NCI-H1092 treated with DMSO at 0.1 percent for 48 hours (cell line): ENCODE data around the gene NFIB.
A peak's percentile ranks its signal among the peaks of the same experiment; 100 is the strongest.

Source experiments
- DNase-seq: peaks from one replicate; lab custom pipeline; 2025; lab: John Stamatoyannopoulos, UW

Gene NFIB

DNA sequence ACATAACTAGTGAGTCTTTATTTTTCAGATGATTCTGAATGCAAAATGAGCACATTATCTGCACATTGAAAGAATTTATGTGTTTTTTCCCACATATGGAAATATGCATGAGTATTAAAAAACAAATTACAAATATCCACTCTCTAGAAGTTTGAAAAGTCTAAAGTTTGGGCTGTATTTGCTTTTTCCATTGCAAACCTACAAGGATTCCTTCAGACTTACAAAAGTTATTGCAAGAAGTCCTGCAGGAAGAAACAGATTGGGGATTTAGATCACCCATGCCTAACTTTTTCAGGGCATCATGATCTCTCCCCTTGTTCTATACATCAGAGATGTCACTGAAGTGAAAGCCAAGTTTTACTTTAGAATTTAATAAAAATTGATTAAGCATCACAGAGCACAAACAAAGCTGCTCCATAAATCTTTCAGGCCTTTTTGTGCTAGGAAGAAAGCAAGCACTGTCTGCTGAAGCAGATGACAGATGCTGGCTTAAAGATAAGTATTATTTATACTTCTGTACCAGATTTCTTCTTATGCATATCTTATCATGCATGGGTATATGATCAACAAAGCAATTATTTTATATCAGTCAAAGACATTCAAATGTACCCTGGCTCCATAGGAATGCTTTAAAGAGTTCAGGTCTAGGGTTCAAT, 71.7 kb downstream of the NFIB start:
- no peak for DNase-seq

DNA sequence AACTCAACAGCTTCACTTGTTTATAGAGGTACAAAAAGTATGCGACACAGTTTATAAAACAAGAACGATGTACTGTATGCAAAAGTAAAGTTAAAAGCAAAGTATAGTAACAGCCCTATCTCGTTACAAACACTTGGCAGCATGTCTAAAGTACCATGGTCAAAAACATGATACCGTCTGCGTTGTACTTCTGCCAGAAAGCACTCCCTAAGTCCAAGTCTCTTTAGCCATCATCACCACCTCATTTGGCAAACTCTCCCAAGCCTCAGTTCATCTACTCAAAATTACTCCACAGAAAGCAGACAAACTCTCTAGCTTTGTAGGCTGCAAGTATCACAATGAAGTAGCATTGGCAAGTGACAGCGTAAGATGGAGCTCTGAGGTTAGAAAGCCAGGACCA, 73.4 kb downstream of the NFIB start:
- DNase-seq = no peak

DNA sequence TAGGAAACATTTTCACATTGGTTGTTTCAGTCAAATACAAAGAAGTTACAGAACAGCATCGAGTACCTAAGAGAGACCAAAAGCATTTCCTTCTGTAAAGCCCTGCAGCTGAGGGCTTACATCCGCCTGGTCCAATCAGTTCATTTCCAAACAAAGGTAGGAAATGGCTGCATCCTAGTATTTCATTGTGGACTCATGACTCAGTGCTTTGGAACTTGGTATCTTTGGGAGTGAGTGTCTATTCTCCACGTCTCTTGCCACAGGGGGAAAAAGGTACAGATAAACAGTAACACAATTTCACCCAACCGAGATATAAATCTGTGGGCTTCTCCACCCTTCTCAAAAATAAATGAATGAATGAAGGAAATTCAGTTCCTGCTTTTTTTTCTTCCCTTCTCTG, 75.4 kb downstream of the NFIB start:
- no peak for DNase-seq

DNA sequence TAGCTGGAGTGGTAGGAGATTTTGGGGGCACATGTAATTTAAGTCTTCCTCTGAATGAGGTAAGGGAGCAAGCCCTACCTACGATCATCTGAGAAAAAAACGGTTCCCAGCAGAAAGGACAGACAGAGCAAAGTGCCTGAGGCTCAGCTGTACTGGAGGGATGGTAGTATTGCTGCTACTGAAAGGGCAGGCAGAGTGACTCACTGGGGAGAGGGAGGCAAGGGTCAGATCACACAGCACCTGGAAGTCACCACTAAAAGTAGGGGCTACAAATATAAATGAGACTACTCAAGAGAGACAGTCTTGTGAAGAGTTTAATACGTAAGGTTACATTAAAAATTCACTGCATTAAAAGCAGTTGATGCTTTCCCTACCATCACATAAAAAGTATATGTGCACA, 75.9 kb downstream of the NFIB start:
- DNase-seq = no peak

DNA sequence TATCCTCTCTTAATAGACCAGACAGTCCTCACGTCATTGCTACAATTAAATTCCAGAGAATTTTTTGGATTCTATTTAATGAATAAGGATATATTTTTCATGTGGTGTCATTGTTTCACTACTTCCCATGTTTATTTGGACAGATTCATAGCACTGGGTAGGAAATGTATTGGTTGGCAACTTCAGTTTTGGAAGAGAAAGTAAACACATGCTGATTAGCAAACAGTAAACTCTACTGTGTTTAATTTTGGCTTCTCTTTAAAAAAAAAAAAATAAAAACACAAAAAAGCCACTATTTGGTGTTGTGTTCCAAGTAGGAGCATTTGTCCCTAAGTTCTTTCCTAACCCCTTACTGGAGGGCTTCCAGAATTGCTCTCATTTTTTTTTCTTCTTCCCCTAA, 77.3 kb downstream of the NFIB start:
- DNase-seq = no peak

DNA sequence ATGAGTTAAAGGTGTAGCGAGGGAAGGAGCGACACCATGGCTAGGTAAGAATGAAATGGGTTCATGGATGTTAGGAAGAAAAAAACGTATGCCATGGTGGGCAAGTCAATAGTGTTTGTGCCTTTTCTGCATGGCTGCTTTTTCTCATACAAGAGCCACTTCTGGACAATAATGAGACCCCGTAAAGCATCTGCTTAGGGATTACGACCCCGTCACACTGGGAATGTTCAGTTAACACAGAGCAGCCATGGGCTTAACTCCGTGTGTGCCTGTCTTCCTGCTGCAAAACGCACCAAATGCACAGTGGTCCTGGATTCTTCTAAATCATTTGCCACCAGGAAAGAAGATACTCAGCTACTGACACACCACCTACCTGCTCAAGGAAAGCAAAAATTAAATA, 81.8 kb downstream of the NFIB start:
- DNase-seq = peak; percentile 31

DNA sequence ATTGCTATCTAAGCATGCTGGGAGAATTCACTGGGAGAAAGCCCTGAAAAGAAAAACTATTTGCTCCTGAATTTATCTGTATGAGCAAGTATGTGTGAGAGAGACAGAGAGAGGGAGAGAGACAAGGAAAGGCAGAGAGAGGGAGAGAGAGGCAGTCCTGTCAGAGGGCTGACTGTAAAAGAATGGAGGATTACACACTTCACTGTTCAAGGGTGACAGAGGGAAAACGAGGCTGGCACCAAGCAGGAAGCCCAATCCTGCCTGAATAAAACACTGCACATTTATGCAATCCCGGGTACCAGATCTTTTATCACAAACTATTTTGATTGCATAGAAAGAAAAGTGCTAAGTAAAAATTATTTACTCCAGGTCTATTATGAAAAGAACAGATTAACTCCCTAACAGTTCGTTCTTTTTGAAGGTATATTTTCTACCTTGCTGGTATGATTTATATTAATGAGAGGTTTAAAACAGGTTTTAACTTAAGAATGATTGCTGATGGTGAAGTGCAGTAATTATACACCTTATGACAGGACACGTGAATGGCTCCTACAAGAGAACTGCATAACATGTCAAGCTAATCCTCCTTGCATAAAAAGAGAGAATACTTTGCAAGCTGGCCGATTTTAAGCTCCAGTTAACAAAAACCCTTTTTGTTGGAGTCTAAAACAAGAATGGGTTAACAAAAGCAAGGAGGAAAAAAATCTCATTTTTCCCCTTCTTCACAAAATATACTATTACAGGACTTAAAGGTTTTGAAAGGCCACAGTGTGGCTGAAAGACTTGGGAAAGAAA, 82.5 kb downstream of the NFIB start:
- DNase-seq = no peak

DNA sequence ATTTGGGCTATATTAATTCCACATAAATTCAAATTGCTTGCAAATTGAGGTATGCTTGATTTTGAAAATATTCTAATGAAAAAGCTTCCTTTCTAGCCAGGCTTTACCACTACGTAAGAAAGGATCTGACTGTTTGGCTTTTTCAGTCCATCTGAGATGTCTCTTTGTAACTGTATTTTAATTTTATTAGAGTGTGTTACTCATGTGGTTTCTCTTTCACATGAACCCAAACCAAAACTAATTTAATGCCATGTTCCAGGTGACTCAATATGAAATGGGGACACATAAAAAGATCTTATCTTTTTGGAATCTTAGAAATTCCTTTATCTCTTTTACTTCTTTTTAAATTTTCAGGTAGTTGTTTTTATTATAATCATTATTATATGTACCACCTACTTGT, 85.3 kb downstream of the NFIB start:
- no peak for DNase-seq

DNA sequence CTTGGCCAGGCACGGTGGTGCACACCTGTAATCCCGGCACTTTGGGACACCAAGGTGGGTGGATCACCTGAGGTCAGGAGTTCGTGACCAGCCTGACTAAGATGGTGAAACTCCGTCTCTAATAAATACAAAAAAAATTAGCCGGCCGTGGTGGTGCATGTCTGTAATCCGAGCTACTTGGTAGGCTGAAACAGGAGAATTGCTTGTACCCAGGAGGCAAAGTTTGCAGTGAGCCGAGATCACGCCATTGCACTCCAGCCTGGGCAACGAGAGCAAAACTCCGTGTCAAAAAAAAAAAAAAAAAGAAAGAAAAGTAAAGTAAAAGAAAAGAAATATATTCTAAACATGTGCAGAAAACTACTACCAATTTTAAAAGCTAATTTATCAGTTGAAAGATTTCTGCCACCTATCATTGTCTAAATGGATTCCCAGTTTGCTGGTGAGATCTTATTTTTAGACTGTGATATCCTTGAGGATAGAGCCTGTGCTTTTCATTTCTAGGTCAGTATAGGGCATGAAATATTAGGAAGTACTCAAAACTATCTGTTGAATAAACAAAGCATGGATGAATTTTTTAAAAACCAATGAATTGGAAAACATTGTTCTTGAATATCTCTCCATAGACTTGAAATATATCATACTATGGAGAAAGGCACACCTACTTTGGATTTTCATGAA, 86.9 kb downstream of the NFIB start:
- no peak for DNase-seq

DNA sequence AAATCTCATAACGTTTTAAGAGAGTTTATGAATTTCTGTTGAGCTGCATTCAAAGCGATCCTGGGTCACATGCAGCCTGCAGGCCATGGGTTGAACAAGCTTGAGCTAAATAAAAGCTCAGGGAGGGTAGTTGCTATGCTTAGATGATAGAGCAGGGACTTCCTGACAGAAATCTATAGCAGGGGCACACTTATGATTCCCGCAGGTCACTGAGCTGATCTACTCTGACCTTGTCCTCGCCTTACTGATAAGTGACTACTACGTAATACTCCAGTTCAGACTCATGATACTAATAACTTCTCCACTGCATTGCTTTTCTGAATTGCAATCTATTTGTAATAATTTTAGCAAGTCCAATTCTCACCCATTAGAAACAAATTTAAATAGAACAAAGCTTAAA, 90.9 kb downstream of the NFIB start:
- no peak for DNase-seq

DNA sequence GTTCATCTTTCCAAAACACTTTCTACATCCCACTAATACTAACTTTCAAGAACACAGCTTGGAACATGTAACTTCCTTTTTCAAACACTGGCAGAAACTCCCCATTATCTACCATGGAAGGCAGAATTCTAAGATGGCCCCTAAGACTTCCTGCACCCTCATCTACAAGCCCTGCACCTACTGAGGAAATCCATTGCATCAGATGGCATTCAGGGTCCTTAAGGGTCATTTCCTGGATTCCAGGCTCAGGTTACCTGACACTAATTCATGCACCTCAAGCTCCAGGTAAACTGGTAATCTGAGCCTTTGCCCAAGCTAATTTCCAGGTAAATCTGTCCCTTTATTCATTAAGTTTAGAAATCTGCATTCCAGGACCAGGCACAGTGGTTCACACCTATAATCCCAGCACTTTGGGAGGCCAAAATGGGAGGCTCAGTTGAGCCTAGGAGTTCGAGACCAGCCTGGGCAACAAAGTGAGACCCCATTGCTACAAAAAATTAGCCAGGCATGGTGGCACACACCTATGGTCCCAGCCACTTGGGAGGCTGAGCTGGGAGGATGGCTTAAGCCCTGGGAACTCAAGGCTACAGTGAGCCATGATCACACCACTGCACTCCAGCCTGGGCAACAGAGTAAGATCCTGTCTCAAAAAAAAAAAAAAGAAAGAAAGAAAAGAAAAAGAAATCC, 91.6 kb downstream of the NFIB start:
- no peak for DNase-seq

DNA sequence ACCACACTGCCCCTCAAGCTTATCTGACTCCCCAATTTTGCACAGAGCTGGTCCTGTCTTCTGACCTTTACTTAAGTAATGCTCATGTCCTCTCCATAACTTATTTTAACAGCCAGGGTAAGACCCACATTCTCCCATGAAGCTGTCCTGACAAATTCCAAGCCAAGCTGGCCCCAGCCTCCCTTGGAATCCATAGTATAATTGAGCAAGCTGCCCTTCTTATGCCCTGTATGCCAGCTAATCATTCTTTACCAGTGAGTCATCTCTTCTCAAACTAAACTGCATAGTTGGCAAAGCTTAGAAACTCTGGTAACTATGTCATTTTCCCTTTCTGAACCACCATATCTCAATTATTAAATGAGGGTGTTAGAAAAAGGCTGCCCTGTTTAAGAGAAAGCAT, 92.4 kb downstream of the NFIB start:
- no peak for DNase-seq

DNA sequence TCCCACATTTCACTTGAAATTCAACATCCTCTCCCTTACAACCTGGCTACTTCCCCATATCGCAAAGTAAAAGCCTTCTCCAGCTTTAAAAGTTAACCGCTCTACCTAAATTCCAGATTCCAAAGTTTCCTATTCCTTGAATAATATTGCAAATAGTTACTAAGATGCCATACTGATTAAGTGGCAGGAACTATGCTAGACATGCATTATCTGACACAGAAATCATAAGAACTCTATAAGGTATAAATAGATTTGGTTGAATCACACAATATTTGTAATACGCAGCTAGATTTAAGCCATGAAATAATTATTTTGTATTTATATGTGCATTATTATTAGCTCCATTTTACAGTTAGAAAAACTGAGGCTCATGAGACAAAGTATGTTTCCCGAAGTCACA, 92.8 kb downstream of the NFIB start:
- DNase-seq = no peak

DNA sequence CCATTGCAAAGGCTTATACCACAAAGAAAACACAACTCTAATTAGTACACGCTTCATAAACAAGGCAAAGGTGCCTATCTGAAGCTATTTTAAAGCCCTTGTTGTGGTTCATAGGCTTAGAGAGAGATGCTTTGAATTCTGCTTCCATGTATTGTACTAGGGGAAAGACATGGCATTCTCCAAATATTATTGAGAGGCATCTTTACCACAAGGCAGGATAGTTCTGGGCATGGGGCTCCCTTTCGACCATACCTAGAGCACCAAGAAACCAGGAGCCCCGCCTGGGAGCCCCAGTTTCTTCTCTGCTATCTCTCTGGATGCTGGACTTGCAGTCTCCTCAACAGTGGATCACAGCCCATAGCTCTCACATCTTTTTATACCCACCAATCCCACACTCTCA, 93.7 kb downstream of the NFIB start:
- no peak for DNase-seq

DNA sequence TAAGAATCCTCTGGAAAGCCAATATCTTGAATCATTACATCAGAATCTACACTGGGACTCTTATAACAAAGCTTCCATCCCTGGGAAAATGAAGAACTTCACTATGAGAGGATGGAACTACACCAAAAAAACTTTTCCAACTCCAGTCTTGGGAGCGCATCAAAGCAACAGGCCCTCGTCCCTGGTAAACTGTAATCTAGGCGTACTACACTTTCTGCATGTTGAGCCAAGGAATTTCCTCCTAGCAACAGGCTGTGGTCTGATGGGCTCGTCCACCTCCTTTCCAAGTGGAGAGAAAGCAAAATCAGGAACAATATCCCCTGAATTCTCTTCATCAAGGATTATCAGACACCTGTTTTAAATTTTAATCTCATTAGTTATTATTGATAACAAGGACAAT, 94.1 kb downstream of the NFIB start:
- DNase-seq = no peak

DNA sequence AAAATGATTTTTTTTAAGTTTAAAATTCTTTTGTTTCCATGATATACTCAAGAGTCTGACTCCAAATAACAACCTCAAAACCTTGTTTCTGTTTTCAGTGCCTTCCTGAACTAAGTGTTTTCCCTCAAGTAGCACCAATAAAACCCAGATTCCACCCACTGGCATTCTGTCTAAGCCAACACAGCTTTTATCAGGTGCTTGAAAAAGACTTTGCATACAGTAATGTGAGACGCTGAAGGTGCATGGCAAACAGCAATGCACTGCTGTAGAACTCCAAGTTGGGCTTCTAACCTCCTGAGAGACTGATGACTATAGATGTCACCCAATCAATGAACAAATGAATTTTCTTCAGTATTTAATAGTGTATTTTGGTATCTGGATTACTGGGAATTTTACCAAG, 95.7 kb downstream of the NFIB start:
- DNase-seq = peak; percentile 87

DNA sequence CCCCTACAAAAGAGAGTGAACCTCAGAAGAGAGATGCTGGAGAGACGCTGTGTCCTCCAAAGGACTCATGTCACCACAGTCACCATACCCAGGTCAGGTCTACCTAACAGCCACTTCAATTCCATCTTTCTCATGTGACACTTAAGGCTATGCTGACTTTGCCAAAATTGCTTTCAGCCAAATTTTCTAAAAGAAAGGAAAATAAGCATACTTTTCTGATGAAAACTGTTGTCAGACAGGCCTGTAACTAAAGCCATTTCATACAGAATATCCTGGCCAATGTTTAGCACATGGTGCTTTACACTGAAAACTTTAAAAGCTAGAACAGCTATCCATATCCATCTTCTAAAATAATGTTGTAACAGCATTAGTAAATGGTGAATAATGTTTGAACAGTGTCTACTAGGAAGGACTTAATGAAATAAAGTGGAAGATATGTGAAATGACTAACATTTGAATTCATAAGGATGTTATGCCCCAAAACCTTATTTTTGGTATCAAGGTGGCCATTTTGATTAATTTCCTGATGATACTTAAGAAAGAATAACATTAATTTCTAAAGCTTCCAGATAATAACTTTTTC, 97.2 kb downstream of the NFIB start:
- no peak for DNase-seq

DNA sequence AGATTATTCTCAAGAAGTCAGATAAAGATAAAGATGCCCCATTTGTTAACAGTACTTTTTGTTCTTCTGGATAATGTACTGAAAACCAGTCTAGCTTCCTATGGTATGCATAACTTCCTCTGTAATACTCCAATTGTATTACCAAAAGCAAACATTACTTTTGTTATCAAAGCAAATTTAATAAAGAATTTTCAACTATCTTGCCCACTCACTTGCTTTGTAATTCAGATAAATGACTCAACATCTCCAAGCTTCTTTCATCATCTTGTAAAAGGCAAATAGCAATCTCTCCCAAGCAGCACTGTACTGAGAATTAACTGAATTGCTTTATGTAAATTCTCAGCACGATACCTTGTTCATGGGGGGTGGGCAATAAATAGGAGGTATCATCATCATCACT, 98.3 kb downstream of the NFIB start:
- DNase-seq = no peak

DNA sequence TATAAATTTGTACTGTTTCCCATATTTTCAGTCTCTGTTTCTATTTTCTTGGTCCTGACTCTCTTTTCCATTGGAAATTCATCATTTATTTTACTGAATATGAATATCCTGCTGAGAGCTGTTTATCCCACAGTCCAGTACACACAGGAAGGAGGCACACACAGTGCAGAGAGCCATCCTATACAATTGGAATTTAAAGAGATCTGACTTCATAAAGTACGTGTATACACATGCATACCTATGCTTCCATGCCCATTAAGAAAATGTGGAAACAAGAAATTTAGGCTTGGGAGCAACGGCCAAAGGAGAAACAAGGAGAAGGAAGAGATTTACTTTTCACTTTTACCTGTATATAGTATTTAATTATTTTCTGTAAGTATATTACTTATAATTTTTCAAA, 99.2 kb downstream of the NFIB start:
- no peak for DNase-seq

DNA sequence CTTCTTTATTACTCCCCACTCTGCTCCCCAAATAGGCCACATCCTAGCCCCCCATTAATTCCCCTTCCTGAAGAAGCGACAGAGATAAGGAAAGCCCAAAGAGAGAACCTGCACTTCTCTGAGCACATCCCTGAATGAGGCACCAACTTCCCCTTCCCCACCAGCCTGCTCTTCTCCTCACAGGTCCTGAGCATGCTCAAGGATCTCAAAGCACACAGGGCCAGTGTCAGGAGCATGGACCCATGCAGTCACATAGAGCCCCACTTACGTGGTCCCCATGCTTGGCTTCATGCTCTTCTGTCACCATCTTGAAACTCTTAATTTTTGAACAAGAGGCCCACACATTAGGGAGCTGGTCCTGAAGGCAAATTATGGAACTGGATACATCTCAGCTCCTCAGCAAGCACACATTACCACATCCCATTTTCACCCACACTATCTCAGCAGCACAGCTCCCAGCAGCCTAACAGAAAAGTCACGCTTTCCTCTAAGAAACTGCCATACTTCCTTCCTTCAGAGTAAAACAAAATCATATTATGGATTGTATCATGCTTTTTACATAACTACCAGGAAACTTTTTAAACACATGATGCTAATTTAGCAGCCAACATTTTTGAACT, 99.8 kb downstream of the NFIB start:
- DNase-seq = no peak

DNA sequence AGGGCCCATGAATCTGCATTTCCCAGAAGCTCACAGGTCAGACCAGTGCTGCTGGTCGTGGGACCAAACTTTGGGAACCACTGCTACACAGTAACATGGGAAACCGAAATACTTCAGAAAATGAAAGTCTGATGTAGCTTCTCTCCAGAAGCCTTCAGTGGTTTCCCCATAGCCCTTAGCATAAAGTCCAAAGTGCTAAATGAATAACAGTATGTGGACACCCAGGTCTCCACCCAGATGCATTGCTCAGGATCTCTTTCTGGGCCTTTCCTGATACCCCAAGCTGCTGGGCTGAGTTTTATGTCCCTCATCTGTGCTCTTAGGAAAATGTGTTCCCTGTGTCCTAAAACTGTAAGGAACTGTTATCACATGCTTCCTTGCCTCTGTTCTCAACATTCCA, 100.4 kb downstream of the NFIB start:
- no peak for DNase-seq
